HG02870 (cell line): ENCODE data around the gene GPR55.
A peak's percentile ranks its signal among the peaks of the same experiment; 100 is the strongest.

ENCODE experiments used
- ATAC-seq: cut with Tn5 transposase; IDR thresholded peaks from one replicate; pipeline ENCODE4 v1.9.1; 2021; ENCODE audit warnings: mild to moderate bottlenecking, moderate library complexity; ENCODE audit not compliant: unreplicated experiment

Gene GPR55

DNA sequence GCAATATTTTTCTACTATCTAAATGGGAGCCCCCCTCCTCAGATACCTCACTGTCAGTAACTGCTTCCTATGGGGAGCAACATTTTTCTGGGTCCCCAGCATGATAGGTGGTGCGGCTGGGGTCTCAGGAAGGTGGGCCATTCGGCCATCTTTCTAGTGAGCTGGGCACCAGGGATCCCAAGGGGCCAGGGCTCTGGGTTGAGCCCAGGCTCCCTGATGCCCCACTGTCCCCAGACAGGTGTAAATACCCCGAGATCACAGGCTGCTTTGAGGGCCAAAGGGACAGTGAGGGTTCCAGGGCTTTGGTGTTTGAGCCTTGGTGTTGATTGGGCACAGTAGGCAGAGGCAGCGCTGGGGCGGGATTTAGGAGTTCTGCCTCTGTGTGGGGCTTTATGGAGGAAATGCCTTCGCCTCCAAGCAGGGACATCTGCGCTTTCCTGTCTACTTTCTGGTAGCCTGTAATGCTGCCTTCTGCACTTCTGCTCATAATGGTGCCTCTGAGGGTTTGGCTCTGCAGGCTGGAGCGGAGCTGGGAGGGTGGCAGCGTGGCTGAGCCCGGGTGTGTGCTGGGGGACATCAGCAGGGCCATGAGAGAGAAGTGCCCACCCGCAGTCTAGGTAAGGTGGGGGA is 55.0 kb downstream of the GPR55 start:
- no peak for ATAC-seq

DNA sequence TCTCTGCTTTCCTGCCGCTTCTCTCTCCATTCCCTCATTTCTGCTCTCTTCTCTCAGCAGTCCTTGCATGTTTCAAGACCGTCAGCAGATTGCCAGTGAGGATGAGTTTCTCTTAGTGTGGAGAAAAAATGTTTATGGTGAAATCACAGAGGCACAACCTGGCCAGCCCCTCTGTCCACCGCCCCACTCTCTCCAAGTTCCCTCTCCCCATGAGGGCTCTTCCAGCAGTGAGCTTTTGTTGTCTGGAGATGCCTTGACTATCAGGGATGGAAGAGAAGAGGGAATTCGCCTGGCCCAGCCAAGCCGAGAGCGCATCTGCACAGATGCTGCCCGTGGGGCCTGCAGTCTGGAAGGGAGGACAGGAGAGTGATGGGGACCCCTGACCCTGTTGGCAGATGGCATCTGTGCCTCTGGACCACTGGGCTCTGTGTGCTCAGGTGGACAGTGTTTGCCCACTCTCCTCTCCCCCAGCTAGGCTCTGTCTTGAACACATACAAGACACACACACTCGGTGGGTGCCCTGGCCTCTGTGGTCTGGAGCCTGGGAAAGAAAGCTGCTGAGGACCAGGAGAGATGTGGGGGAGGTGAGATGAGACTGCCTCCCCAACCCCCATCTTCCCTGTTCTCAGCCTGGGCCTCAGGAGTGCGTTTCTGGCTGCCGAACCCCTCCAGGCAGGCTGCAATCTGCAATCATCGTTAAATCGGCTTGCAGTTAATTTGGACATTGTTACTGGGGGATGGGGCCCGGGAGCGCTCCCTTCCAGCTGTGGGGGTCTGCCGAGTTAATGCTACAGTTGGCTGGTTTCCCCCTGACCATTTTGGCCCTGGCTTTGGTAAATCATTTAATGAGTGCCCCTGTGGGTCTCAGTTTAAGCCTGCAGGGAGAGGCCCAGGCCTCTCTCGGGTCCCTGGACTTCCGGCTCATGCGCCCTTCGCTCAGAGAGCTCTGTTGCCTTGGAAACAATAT is 55.8 kb downstream of the GPR55 start:
- ATAC-seq, result no peak

GRCh38 chr2:230868161-230868946 is 56.7 kb downstream of the GPR55 start:
- no peak for ATAC-seq

DNA sequence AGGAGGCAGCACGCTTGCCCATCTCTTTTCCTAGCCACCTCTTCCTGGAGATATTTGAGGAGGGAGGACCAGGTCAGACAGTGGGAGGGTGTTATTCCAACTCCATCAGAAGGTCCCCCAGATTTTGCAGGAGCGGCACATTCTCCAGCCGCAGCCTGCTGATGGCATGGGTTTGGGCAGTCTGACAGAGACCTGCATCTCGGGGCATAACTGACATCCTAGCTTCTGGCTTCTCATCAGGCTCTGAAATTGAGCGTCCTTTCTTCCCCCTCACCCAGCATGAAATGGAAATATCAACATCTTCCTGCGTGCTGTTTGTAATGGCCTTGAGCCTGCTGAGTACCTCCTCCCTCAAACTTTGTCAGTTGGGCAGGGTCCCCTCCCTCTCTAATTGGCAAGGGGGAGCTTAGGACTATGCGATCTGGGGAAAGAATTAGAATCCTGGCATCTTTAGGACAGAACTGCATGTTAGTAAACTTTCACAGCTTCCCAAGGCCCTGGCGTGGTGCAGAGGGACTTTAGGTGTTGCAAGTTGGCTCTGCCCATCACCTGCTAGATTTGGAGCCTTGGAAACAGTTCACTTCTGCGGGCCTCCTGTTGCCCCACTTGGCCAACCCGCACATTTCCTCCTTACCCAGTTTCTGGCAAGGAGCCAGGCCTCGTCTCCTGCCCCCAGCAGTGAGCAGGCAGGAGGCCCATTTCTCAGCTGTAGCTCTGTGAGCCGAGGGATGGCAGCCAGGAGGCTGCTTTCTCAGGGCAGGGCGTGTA is 58.1 kb downstream of the GPR55 start:
- ATAC-seq, result no peak

- no peak for ATAC-seq
Measured at GRCh38 chr2:230865766-230866755, 59.0 kb downstream of the GPR55 start.

DNA sequence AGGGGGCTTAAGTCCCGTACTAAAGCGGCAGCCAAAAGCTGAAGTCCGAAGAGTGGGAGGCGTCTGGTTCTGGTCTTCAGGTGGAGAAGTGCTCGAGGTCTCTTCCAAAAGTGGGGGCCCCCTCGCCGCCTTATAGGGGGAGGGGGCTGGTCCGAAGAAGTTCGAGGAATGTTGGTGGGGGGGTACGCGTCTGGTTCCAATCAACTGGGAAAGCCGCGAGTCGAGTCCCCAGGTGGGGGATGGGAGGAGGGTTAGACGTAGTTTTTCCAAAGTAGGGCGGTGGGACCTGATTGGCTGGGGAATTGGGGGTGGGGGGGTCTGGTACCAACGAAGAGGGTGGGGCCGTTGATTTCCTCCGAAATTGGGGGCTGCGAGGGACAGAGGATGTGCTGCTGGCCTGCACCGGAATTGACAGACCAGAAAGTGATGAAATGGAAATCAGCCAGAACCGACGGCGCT is 59.7 kb downstream of the GPR55 start:
- ATAC-seq, result no peak

GRCh38 chr2:230864605-230865306 is 60.3 kb downstream of the GPR55 start, which contains the start of gene ITM2C:
ITM2C (plus strand) TSS chr2:230864942; CDS start chr2:230865026, 84 bp downstream.
- ATAC-seq, result peak; percentile 65

DNA sequence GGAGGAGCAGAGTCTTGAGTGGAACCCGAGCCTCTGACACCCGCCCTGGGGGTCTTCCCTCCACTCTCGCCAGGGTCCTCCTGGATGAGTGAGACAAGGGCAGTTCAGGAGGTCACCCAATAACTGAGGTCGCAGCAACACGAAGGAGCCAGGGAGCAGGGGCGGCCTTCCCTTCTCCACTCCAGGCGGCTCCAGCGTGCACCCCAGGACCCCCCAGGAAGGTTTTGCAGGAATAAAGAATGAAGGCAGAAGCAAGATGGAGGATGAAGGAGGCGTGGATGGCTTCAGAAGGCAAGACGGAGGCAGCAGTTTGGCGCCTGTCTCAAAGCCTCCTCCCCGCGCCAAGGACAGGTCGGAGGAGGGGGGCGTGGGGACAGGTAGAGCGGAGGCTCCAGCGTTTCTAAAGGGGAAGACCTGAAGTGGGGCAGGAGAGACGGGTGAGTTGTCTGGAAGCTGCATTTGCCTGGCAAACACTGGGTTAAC is 60.9 kb downstream of the GPR55 start:
- ATAC-seq, result no peak

- ATAC-seq, result no peak
Measured at GRCh38 chr2:230863442-230864121, 61.5 kb downstream of the GPR55 start.

GRCh38 chr2:230863031-230863430 is 62.0 kb downstream of the GPR55 start:
- ATAC-seq, result no peak

DNA sequence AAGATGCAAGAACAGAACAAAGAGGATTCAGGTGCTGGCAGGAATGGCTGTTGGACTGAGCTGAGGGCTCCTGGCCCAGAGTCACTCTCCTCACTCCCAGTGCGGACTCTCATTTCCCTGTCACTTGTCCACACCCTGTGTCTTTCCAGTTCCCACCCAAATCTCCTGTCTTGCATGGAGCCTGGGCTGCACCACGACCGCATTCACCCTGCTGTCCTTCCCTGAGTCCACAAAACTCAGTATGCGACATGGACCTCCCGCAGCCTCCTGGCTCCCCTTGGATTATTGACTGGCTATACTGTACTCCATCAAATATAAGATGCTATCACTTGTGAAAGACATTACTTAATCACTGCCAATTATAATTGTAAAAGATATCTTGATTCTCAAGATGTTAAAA is 62.8 kb downstream of the GPR55 start:
- no peak for ATAC-seq

DNA sequence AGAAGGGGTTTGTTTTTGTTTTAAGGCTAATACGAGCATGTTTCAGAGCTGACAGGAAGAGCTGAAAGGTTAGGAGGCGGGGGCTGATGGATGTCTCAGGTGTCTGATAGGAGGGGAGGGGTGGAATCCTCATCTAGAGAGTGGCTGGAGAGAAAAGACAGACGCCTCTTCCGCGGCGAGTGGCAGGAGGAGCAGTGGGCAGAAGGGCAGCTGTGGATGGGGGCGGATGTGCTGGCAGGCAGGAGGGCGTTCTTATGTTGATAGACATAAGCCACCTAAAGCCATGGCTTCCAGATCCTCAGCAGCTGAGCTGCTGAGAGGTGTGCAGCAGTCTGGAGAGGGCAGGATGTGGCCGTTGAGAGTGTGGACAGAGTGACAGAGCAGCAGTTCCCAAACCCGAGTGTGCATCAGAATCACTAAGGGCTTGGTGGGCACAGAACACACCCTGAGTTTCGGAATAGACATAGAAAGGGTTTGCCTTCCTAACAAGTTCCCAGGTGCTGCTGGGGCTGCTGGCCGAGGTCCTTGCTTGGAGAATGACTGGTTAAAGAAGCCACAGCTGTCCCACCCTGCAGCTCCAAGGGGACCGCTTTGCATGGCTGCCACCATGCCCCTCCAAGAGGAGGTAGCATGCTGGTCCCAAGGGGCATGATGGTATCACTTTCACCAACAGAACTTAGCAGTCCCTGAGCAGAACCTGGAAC is 63.3 kb downstream of the GPR55 start:
- ATAC-seq, result no peak
